Hepatocyte (in vitro differentiated cells): ENCODE data around the gene SLC28A3.

Source experiments
- EZH2 ChIP-seq: fragments of 200-600 bp; sonication (generic); IDR thresholded peaks from 2 replicates; pipeline ENCODE4 v1.6.1; 2016; ENCODE audit warnings: antibody characterized with exemption, mild to moderate bottlenecking, borderline replicate concordance
- EZH2phosphoT487 ChIP-seq: fragments of 200-600 bp; sonication (generic); IDR thresholded peaks from one replicate; pipeline ENCODE4 v1.6.1; 2018; ENCODE audit warnings: antibody characterized with exemption, mild to moderate bottlenecking, low read depth, moderate library complexity; ENCODE audit not compliant: unreplicated experiment, severe bottlenecking
- TF ChIP-seq, protein P1 (sequence below): fragments of 200-600 bp; sonication (generic); IDR thresholded peaks from 2 replicates; pipeline ENCODE4 v1.5.1; 2016; ENCODE audit warnings: antibody characterized with exemption, mild to moderate bottlenecking; ENCODE audit not compliant: poor library complexity

DNA sequence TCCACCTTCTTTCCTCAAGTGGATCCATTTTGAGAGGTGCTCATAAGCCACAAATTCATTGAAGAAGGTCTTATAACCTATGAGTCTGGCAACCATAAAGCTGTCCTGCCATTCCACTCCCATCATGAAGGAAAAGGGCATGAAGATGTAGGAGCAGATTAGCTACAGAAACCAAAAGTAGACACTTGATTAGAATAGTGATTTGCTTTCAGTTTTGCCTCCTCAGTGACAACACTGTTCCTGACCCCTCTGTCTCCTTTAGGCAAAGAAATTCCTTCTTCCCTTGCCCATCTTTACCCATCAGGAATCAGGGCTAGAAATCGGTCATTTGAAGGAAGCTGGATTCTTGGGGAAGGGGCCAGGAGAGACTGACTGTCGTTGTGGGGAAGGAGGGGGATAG is 55.2 kb downstream of the SLC28A3 start:
- TF ChIP-seq, protein P1, sequence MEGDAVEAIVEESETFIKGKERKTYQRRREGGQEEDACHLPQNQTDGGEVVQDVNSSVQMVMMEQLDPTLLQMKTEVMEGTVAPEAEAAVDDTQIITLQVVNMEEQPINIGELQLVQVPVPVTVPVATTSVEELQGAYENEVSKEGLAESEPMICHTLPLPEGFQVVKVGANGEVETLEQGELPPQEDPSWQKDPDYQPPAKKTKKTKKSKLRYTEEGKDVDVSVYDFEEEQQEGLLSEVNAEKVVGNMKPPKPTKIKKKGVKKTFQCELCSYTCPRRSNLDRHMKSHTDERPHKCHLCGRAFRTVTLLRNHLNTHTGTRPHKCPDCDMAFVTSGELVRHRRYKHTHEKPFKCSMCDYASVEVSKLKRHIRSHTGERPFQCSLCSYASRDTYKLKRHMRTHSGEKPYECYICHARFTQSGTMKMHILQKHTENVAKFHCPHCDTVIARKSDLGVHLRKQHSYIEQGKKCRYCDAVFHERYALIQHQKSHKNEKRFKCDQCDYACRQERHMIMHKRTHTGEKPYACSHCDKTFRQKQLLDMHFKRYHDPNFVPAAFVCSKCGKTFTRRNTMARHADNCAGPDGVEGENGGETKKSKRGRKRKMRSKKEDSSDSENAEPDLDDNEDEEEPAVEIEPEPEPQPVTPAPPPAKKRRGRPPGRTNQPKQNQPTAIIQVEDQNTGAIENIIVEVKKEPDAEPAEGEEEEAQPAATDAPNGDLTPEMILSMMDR: no peak
- TF ChIP-seq EZH2phosphoT487 (no peak), EZH2 (no peak)
